GM12878 (cell line): ENCODE data around the gene FOXP1. TPM values are rescaled to one million over a fixed set of nuclear protein-coding genes. Genes with fewer than 3 reads are reported as not detected.

Experiments used
- ATAC-seq: fragments of 200-7000 bp; cut with Tn5 transposase; 3 replicates; pipeline ENCODE4 v1.9.1; 2020; ENCODE audit warnings: mild to moderate bottlenecking, moderate library complexity
- BruUV-seq: library from RNA; stranded (reverse); fragments of 400-500 nt; replicated peaks from 2 replicates; lab custom pipeline; 2021; lab: Mats Ljungman, UMichigan
- CTCF ChIA-PET: fragments of 300-600 bp; sonication (Branson Sonifier 250); formaldehyde crosslinking; extraction: SDS; loops from one replicate; lab custom pipeline; 2021; ENCODE audit warnings: inconsistent platforms; lab: Yijun Ruan, JAX
- POLR2A ChIA-PET: fragments of 350-600 bp; formaldehyde crosslinking; extraction: SDS; loops from one replicate; lab custom pipeline; 2021; ENCODE audit warnings: inconsistent platforms; lab: Charles Lee
- RAD21 ChIA-PET: fragments of 300-600 bp; sonication (Branson Sonifier 250); formaldehyde crosslinking; loops from one replicate; lab custom pipeline; 2023; ENCODE audit warnings: antibody characterized with exemption; ENCODE audit not compliant: unreplicated experiment; lab: Charles Lee
- SMC1A ChIA-PET: fragments of 300-600 bp; sonication (Branson Sonifier 250); formaldehyde crosslinking; loops from one replicate; lab custom pipeline; 2023; ENCODE audit not compliant: unreplicated experiment, uncharacterized antibody; lab: Charles Lee
- DNase-seq: peaks from one replicate; pipeline ENCODE4 v3.0.0-alpha.2; 2011; ENCODE audit warnings: low read depth, low spot score
- FAIRE-seq: peaks from 3 replicates; lab custom pipeline; 2011; peaks lifted over from hg19 to GRCh38; lab: Jason Lieb, UNC
- H2AFZ ChIP-seq: 2 replicates; pipeline ENCODE4 v1.6.0; 2011; ENCODE audit warnings: low read depth, low read length, control low read depth; ENCODE audit not compliant: control insufficient read depth
- H3K27ac ChIP-seq: 2 replicates; pipeline ENCODE4 v1.5.1; 2011; ENCODE audit warnings: control low read depth; ENCODE audit not compliant: control insufficient read depth, insufficient read depth
- H3K27me3 ChIP-seq, 2 experiments: replicated peaks in 1 of 2; 2 replicates each; pipeline versions ENCODE4 v1.6.0 to v1.6.1; 2011; ENCODE audit warnings: low read length in 1 of 2; ENCODE audit not compliant: control insufficient read depth in 2 of 2, insufficient read depth in 2 of 2
- H3K36me3 ChIP-seq, 2 experiments: 2 replicates each; pipeline ENCODE4 v1.5.1; 2011; ENCODE audit warnings: low read length in 1 of 2; ENCODE audit not compliant: control insufficient read depth in 2 of 2, insufficient read depth in 2 of 2
- H3K4me1 ChIP-seq: 2 replicates; pipeline ENCODE4 v1.6.1; 2011; ENCODE audit warnings: mild to moderate bottlenecking, low read length, moderate library complexity, mixed read lengths; ENCODE audit not compliant: control insufficient read depth, insufficient read depth
- H3K4me2 ChIP-seq: 2 replicates; pipeline ENCODE4 v1.6.0; 2011; ENCODE audit warnings: control low read depth; ENCODE audit not compliant: control insufficient read depth, insufficient read depth
- H3K4me3 ChIP-seq: fragments of 200-600 bp; sonication (generic); 2 replicates; pipeline ENCODE4 v1.5.1; 2016
- H3K79me2 ChIP-seq: 2 replicates; pipeline ENCODE4 v1.6.0; 2011; ENCODE audit warnings: low read length; ENCODE audit not compliant: control insufficient read depth, insufficient read depth
- H3K9ac ChIP-seq: 2 replicates; pipeline ENCODE4 v1.8.0; 2011; ENCODE audit warnings: low read length, control low read depth, mixed read lengths; ENCODE audit not compliant: control insufficient read depth, insufficient read depth
- H3K9me3 ChIP-seq: replicated peaks from 3 replicates; pipeline ENCODE4 v1.5.1; 2011; ENCODE audit warnings: mild to moderate bottlenecking, low read length; ENCODE audit not compliant: control insufficient read depth, insufficient read depth
- H4K20me1 ChIP-seq: 2 replicates; pipeline ENCODE4 v1.6.0; 2011; ENCODE audit not compliant: control insufficient read depth, insufficient read depth
- BCL11A ChIP-seq: IDR thresholded peaks from 2 replicates; pipeline ENCODE4 v1.6.1; 2011; ENCODE audit warnings: low read depth, low read length
- BCLAF1 ChIP-seq: fragments of 450-650 bp; IDR thresholded peaks from 2 replicates; pipeline ENCODE4 v1.6.1; 2017; ENCODE audit warnings: antibody characterized with exemption, mild to moderate bottlenecking, moderate library complexity
- BMI1 ChIP-seq: fragments of 450-650 bp; IDR thresholded peaks from 2 replicates; pipeline ENCODE4 v1.6.1; 2016; ENCODE audit warnings: mild to moderate bottlenecking, moderate library complexity, borderline replicate concordance
- ESRRA ChIP-seq: IDR thresholded peaks from 2 replicates; pipeline ENCODE4 v1.6.1; 2012; ENCODE audit warnings: mild to moderate bottlenecking, low read length, improper control_type of control experiment
- FOXM1 ChIP-seq: IDR thresholded peaks from 2 replicates; pipeline ENCODE4 v1.6.1; 2012; ENCODE audit warnings: low read depth, mild to moderate bottlenecking, inconsistent platforms, low read length, moderate library complexity
- HDAC6 ChIP-seq: fragments of 200-600 bp; sonication (generic); IDR thresholded peaks from one replicate; pipeline ENCODE4 v1.8.0; 2017; ENCODE audit warnings: antibody characterized with exemption; ENCODE audit not compliant: unreplicated experiment
- MTA2 ChIP-seq: fragments of 450-650 bp; IDR thresholded peaks from 2 replicates; pipeline ENCODE4 v1.6.1; 2016; ENCODE audit warnings: low read depth, mild to moderate bottlenecking, moderate library complexity
- RB1 ChIP-seq: fragments of 450-650 bp; formaldehyde crosslinking; IDR thresholded peaks from 2 replicates; pipeline ENCODE4 v1.6.1; 2017; ENCODE audit warnings: mild to moderate bottlenecking, borderline replicate concordance
- SPI1 ChIP-seq: IDR thresholded peaks from 2 replicates; pipeline ENCODE4 v1.6.1; 2011; ENCODE audit warnings: low read depth, mild to moderate bottlenecking, low read length, moderate library complexity, borderline replicate concordance; ENCODE audit not compliant: insufficient read depth
- WGBS: methylation state at CpG from one replicate; pipeline ENCODE4 v1.1.6; 2016; ENCODE audit warnings: low lambda C conversion rate; ENCODE audit not compliant: insufficient replicate concordance, insufficient coverage; ENCODE audit errors: missing lambda C conversion rate; 5-methylcytosine and 5-hydroxymethylcytosine counted together
- in situ Hi-C: fragments of 300-500 bp; cut with MboI; formaldehyde crosslinking; loops from 9 replicates; pipeline ENCODE4 v1.14.3; 2018; ENCODE audit warnings: mixed read lengths
- intact Hi-C: fragments of 100-400 bp; cut with micrococcal nuclease; formaldehyde crosslinking; loops from one replicate; pipeline ENCODE4 v1.14.2; 2022; ENCODE audit not compliant: unreplicated experiment
- polyA plus RNA-seq, 11 experiments: library from polyadenylated mRNA; depleted of rRNA in 4 of 11; unstranded in 6 of 11; stranded (reverse) in 5 of 11; fragments of >200 nt; fragmentation: Nextera tagmentation in 4 of 11; fragmentation: Illumina TruSeq in 1 of 11; extraction: Ambion mirVana in 4 of 11; extraction: Trizol in 1 of 11; gene quantifications; 1 replicate in 1 of 11; 2 replicates in 10 of 11; pipeline versions ENCODE4 v1.2.1 to v1.2.3, GENCODE V29; 2011 to 2016; ENCODE audit warnings: inconsistent platforms in 2 of 11, missing spikeins in 2 of 11, low read depth in 1 of 11
- total RNA-seq, 4 experiments: library from RNA; depleted of rRNA in 3 of 4; stranded (reverse); fragments of >200 nt in 3 of 4; fragmentation: Illumina TruSeq in 1 of 4; extraction: Trizol in 1 of 4; gene quantifications; 2 replicates each; pipeline versions ENCODE4 v1.2.1 to v1.2.3, GENCODE V29; 2013 to 2021

Gene FOXP1
- total and polyA plus RNA-seq, 10 of the 15 experiments (the other 5 are each of a cell fraction or from before 2014, with no cell fraction given), result 0.05 to 1.6 (median 0.20) TPM; not detected in 1

GRCh38 chr3:71465371-71466036, 118.0 kb downstream of the FOXP1 start:
- ATAC-seq (no peak), FAIRE-seq (no peak), DNase-seq (no peak)
- in situ Hi-C loops, result no loop called here
- TF ChIP-seq BCLAF1 (no peak), FOXM1 (no peak)
- ChIA-PET POLR2A (no interaction called here), SMC1A (no interaction called here), CTCF (no interaction called here), RAD21 (no interaction called here)
- 52% methylated on average over 13 of the region's 13 CpGs for WGBS
- Histone ChIP-seq H3K9me3 (no peaks in the 10 kb centered on the region), H3K27me3 (peaks cover 0 to 1% of the 10 kb centered on the region in 2 experiments; a peak in 1 of 4 replicates), H3K4me3 (no peak overlapping the region), H3K4me2 (no peak overlapping the region), H3K79me2 (no peaks in the 10 kb centered on the region), H3K27ac (no peak overlapping the region), H4K20me1 (no peaks in the 10 kb centered on the region), H3K9ac (no peak overlapping the region), H3K36me3 (no peaks in the 10 kb centered on the region), H3K4me1 (no peaks in the 10 kb centered on the region), H2AFZ (no peak overlapping the region)
- intact Hi-C loops, result no loop called here
- no TSS peak for BruUV-seq

GRCh38 chr3:71464613-71465012, 118.9 kb downstream of the FOXP1 start:
- FAIRE-seq (no peak), DNase-seq (no peak), ATAC-seq (no peak)
- in situ Hi-C loops (no loop called here), intact Hi-C loops (no loop called here)
- ChIA-PET POLR2A (no interaction called here), CTCF (no interaction called here), RAD21 (no interaction called here), SMC1A (no interaction called here)
- no peak overlapping the region for H3K9ac ChIP-seq
- no peaks in the 10 kb centered on the region for H3K36me3 ChIP-seq
- 47% methylated on average over 2 of the region's 2 CpGs for WGBS
- no peaks in the 10 kb centered on the region for H3K79me2 ChIP-seq
- no peak overlapping the region for H3K4me3 ChIP-seq
- no peaks in the 10 kb centered on the region for H3K9me3 ChIP-seq
- no peaks in the 10 kb centered on the region for H3K4me1 ChIP-seq
- H3K4me2 ChIP-seq, result no peak overlapping the region
- no peak for TF ChIP-seq HDAC6
- no peak for TF ChIP-seq MTA2
- TF ChIP-seq ESRRA, result no peak
- TF ChIP-seq SPI1, result no peak
- TF ChIP-seq RB1, result no peak
- TF ChIP-seq BMI1, result no peak
- no peak for TF ChIP-seq BCL11A
- H3K27me3 ChIP-seq, result peaks cover 0 to 1% of the 10 kb centered on the region in 2 experiments; a peak in 1 of 4 replicates
- H4K20me1 ChIP-seq, result no peaks in the 10 kb centered on the region
- no peak overlapping the region for H2AFZ ChIP-seq
- no TSS peak for BruUV-seq
- no peak overlapping the region for H3K27ac ChIP-seq
